ENCODE measurements around the gene KCNG2. TPM values are rescaled to one million over a fixed set of nuclear protein-coding genes. Genes with fewer than 3 reads are reported as not detected.

KCNG2 gene
- total RNA-seq, 1 donor from 2014 or later, result not detected

- Mint-ChIP-seq H3K36me3 (ENCODE audit: low read depth) (no peaks in the 10 kb centered on the region), H3K4me3 (no peak overlapping the region), H3K27me3 (no peaks in the 10 kb centered on the region), H3K9me3 (no peaks in the 10 kb centered on the region), H3K27ac (no peak overlapping the region), H3K4me1 (peaks cover 6% of the 10 kb centered on the region)
- intact Hi-C loops (cut with micrococcal nuclease), result no loop called here
- DNase-seq (no peak), ATAC-seq (ENCODE audit: low read depth) (no peak)
- POLR2A ChIA-PET, result no interaction called here
- CTCF ChIA-PET, result no interaction called here
- TF ChIP-seq, protein P1, sequence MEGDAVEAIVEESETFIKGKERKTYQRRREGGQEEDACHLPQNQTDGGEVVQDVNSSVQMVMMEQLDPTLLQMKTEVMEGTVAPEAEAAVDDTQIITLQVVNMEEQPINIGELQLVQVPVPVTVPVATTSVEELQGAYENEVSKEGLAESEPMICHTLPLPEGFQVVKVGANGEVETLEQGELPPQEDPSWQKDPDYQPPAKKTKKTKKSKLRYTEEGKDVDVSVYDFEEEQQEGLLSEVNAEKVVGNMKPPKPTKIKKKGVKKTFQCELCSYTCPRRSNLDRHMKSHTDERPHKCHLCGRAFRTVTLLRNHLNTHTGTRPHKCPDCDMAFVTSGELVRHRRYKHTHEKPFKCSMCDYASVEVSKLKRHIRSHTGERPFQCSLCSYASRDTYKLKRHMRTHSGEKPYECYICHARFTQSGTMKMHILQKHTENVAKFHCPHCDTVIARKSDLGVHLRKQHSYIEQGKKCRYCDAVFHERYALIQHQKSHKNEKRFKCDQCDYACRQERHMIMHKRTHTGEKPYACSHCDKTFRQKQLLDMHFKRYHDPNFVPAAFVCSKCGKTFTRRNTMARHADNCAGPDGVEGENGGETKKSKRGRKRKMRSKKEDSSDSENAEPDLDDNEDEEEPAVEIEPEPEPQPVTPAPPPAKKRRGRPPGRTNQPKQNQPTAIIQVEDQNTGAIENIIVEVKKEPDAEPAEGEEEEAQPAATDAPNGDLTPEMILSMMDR (IDR thresholded peaks at IDR 0.05), result no peak
Measured at GRCh38 chr18:79848579-79849327, 51.0 kb downstream of the KCNG2 start.

DNA sequence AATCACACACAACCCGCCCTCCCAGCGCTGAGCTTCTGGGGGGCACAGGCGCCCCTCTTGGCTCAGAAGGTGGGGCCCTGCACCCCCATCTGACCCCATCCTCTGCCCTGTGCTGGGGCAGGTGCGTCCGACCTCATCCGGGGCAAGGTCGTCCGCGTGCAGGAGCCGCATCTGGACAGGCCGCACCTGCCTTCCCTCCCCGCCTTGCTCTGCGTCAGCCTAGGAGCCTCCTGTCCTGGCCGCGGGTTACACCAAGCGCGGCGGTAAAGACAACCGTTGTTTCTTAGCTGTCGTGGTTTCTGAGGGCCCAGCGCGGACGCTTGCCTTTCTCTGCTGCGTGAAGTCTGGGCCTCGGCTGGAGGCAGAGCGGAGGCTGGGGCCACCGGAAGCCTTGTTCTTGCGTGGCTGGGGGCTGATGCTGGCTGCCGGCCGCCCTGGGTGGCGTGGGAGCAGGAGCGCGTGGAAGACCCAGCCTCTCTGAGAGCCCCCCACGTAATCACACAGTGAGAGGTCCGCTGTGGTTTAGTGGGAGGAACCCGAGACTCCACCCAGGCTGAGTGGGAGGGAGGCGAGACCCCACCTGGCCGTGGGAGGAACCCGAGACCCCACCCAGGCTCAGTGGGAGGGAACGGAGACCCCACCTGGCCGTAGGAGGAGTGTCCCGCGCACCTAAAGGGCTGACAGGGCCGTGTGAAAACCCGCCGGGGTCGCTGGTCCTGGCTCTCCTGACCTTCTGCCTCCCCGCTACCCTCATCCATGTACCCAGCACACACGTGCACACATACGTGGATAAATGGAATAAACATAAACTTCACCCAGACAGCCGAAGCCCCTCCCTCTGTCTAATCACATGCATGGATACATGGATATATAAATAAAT lies 51.8 kb downstream of the KCNG2 start:
- H3K36me3 Mint-ChIP-seq (ENCODE audit: low read depth), result no peaks in the 10 kb centered on the region
- ChIA-PET POLR2A (no interaction called here), CTCF (no interaction called here)
- peaks cover under 1% of the 10 kb centered on the region for H3K4me1 Mint-ChIP-seq
- ATAC-seq (ENCODE audit: low read depth), result no peak
- no peak overlapping the region for H3K4me3 Mint-ChIP-seq
- TF ChIP-seq, protein P1 (IDR thresholded peaks at IDR 0.05), result no peak
- DNase-seq, result no peak
- H3K27ac Mint-ChIP-seq, result no peak overlapping the region
- intact Hi-C loops (cut with micrococcal nuclease), result loop anchor here (10.0 kb wide), 1 partner anchor 65 kb away; no protein-coding TSS in a partner anchor
- H3K9me3 Mint-ChIP-seq, result no peaks in the 10 kb centered on the region
- no peaks in the 10 kb centered on the region for H3K27me3 Mint-ChIP-seq

GRCh38 chr18:79850731-79851130 lies 53.0 kb downstream of the KCNG2 start:
- CTCF ChIA-PET, result no interaction called here

DNA sequence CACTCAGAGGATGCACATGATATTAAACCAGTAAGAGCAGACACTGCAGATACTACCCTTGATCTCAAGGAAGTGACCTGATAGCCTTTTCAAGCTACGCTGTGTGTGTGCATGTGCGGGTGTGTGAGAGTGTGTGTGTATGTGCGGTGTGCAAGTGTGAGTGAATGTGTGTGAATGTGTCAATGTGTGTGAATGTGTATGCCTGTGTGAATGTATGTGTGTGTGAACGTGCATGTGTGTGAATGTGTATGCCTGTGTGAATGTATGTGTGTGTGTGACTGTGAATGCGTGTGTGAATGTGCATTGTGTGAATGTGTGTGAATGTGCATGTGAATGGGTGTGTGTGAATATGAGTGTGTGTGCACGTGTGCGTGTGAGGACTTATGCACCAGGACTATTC lies 53.8 kb downstream of the KCNG2 start:
- no peak overlapping the region for H3K4me3 Mint-ChIP-seq
- H3K4me1 Mint-ChIP-seq, result peaks cover 20% of the 10 kb centered on the region
- TF ChIP-seq, protein P1 (IDR thresholded peaks at IDR 0.05), result no peak
- no peak overlapping the region for H3K27ac Mint-ChIP-seq
- CTCF ChIA-PET, result no interaction called here
- intact Hi-C loops (cut with micrococcal nuclease), result loop anchor here (10.0 kb wide), 1 partner anchor 63 kb away; no protein-coding TSS in a partner anchor
- H3K27me3 Mint-ChIP-seq, result no peaks in the 10 kb centered on the region
- POLR2A ChIA-PET, result no interaction called here
- DNase-seq, result no peak
- H3K9me3 Mint-ChIP-seq, result no peaks in the 10 kb centered on the region
- ATAC-seq (ENCODE audit: low read depth), result no peak
- no peaks in the 10 kb centered on the region for H3K36me3 Mint-ChIP-seq (ENCODE audit: low read depth)

More at GRCh38 chr18:79850731-79851130, 53.0 kb downstream of the KCNG2 start:
- Mint-ChIP-seq H3K9me3 (no peaks in the 10 kb centered on the region), H3K4me3 (no peak overlapping the region), H3K36me3 (ENCODE audit: low read depth) (no peaks in the 10 kb centered on the region), H3K27ac (no peak overlapping the region), H3K27me3 (no peaks in the 10 kb centered on the region), H3K4me1 (peaks cover 12% of the 10 kb centered on the region)
- intact Hi-C loops (cut with micrococcal nuclease), result loop anchor here (10.0 kb wide), 1 partner anchor 64 kb away; no protein-coding TSS in a partner anchor
- DNase-seq (no peak), ATAC-seq (ENCODE audit: low read depth) (no peak)
- POLR2A ChIA-PET, result no interaction called here
- TF ChIP-seq, protein P1 (IDR thresholded peaks at IDR 0.05), result no peak

DNA sequence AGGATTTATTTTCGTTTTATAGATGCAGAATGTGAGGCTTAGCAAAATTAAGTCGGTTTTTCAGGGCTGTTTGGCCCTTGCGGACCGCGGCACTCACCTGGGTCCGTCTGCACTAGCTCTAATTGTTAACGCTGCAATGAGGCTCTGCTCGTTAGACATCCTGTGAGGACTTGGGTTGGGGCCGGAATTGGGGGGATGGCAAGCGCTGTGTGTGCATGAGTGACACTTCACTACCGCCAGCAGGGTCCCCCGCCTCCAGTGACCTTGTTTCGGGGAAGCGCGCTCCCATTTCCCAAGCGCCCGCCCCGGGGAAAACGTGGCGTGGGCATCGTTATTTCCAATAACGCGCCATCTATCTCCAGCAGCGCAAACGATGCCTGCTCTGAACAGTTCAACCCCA lies 54.2 kb downstream of the KCNG2 start:
- H3K4me1 Mint-ChIP-seq, result peaks cover 23% of the 10 kb centered on the region
- no peaks in the 10 kb centered on the region for H3K27me3 Mint-ChIP-seq
- ATAC-seq (ENCODE audit: low read depth), result no peak
- H3K27ac Mint-ChIP-seq, result no peak overlapping the region
- TF ChIP-seq, protein P1 (IDR thresholded peaks at IDR 0.05), result no peak
- H3K4me3 Mint-ChIP-seq, result no peak overlapping the region
- intact Hi-C loops (cut with micrococcal nuclease), result loop anchor here (10.0 kb wide), 1 partner anchor 63 kb away; no protein-coding TSS in a partner anchor
- CTCF ChIA-PET, result no interaction called here
- no peaks in the 10 kb centered on the region for H3K36me3 Mint-ChIP-seq (ENCODE audit: low read depth)
- DNase-seq, result no peak
- H3K9me3 Mint-ChIP-seq, result no peaks in the 10 kb centered on the region
- POLR2A ChIA-PET, result no interaction called here
